NT2/D1 (cell line): ENCODE measurements around the gene TMEM183A.

ENCODE experiments used
- SUZ12 ChIP-seq: IDR thresholded peaks from 2 replicates; pipeline ENCODE4 v1.6.1; 2011; ENCODE audit not compliant: insufficient read length, insufficient read depth; ENCODE audit errors: extremely low read depth
- YY1 ChIP-seq: IDR thresholded peaks from 2 replicates; pipeline ENCODE4 v1.6.1; 2011; ENCODE audit not compliant: insufficient read length, insufficient read depth
- ZNF274 ChIP-seq: IDR thresholded peaks from 2 replicates; pipeline ENCODE4 v1.6.1; 2011; ENCODE audit warnings: mild to moderate bottlenecking, low read depth, low read length

DNA sequence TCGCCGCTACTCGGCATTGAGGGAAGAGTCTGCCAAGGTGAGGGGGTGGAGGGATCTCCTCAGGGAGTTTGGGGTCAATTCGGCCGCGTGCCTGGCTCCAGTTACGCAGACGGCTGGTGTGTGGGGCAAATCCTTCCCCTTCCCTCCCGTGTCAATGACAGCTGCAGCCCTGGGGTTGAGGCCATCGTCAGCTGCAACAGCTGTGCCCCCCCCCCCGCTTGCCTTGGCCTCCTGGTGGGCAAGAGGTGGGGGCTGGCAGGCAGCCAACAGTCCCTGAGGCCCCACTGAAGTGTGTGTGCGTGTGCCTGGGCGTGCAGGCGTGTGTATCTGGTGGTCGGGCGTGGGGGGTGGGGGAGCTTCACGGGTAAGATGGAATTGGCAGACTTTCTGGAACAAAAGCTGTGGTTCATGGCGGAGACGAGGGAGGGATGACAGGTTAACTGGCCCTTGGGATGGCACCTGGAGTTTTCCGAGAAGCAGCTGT is 44.7 kb downstream of the TMEM183A start:
- no peak for TF ChIP-seq ZNF274
- TF ChIP-seq YY1 = no peak
- no peak for TF ChIP-seq SUZ12
